HG02943 (cell line): ENCODE results near the gene CGGBP1.
"Not testable (repeated sequence)": the region's sequence is repeated elsewhere in the genome, so short reads cannot be mapped to it uniquely, and the experiment has no call there.

Experiments used
- ATAC-seq: cut with Tn5 transposase; IDR thresholded peaks from one replicate; pipeline ENCODE4 v1.9.1; 2021; ENCODE audit warnings: mild to moderate bottlenecking, low read depth, moderate library complexity; ENCODE audit not compliant: unreplicated experiment

CGGBP1 gene

GRCh38 chr3:88036221-88036620 lies 22.6 kb downstream of the CGGBP1 start:
- no peak for ATAC-seq

DNA sequence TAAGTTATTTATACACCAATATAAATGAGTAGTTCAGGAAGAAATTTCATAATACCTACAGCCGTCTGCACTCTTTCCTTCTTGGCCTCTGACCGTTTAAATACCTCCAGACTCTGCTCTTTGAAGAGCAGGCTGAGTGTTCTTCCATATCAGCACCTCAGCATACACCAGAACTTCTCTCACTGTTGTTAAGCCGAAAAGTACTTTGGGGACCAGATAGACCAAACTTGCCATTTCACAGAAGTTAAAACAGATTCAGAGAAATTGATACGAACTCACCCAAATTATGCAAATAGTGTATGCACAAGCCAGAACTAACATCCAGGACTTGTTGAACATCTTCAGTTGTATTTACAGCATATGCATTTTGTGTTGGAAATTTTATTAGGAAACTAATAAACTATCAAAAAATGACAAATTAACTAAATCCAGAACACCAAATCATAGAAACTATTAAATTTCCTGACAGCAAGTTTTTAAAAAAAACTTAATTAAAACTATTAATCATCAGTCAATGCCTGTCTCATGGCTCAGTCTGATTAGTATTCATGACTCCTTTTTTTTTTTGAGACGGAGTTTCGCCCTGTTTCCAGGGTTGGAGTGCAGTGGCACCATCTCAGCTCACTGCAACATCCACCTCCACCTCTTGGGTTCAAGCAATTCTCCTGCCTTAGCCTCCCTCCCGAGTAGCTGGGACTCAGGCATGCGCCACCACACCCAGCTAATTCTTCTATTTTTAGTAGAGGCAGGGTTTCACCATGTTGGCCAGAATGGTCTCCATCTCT lies 24.1 kb downstream of the CGGBP1 start:
- ATAC-seq = no peak

DNA sequence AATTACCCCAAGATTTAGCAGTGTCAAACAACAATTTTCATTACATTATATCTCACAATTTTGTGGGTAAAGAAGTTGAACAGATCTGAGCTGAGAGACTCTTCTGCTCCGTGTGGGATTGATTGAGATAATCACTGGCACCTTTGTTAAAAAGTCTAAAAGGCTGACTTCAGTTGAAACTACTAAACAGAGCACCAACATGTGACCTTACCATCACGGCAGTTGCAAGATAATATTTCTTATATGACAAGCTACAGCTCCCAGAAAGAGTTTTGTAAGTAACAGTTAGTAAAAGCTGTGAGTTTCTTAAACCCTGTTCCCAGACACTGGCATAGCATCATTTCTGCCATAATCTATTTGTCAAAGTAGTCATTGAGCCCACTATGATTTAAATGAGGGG lies 25.0 kb downstream of the CGGBP1 start:
- ATAC-seq = no peak

- no peak for ATAC-seq
Observed at GRCh38 chr3:88033079-88033478, 25.7 kb downstream of the CGGBP1 start.

- ATAC-seq = no peak
Observed at GRCh38 chr3:88032245-88032644, 26.6 kb downstream of the CGGBP1 start.

DNA sequence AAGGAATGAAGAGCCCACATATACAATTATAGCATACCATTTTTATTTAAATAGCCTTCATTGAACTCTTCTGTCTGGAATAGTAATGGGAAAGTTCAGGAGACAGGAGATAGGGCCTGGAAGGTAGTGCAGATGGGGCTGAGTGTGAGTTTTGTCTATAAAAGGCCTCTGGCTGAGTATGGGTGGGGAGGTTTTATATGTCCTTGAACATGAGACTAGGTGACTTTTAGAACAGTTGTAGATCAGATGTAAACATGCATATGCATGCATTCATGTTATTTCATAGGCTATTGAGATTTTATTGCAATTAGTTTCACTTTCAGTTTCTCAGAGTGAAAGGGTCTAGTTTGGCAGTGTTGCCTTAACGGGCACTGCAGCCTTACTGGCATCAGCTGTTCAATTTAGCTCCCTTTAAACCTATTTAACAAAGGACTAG lies 27.1 kb downstream of the CGGBP1 start:
- ATAC-seq = peak; percentile 86

- ATAC-seq = no peak
Observed at GRCh38 chr3:88030210-88030609, 28.6 kb downstream of the CGGBP1 start.

GRCh38 chr3:88028876-88029275 lies 29.9 kb downstream of the CGGBP1 start:
- no peak for ATAC-seq

DNA sequence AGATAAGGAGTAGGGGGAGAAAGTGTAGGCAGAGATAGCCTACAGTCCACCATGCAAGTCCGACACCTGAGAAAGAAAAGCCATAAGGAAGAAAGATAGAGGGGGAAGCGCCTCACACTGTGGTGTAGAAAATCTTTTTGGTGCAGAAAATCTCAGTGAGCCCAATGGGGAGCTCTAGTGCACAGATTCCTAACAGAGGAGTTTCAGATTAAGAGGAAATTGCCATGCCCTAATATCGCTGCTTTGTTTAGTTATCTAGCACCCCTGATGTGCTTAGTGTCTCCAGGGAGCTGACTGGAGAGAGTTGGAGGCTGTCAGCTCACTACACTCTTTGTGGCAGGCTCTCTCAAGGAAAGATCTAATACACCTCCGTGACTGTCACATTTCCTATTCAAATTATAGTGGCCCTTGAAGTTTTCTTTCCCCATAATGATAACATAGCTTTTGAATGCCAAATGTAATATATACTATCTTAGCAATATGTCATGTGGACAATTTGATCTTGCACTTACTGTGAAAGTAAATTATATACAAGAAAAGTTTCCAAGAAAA lies 33.7 kb downstream of the CGGBP1 start:
- no peak for ATAC-seq

DNA sequence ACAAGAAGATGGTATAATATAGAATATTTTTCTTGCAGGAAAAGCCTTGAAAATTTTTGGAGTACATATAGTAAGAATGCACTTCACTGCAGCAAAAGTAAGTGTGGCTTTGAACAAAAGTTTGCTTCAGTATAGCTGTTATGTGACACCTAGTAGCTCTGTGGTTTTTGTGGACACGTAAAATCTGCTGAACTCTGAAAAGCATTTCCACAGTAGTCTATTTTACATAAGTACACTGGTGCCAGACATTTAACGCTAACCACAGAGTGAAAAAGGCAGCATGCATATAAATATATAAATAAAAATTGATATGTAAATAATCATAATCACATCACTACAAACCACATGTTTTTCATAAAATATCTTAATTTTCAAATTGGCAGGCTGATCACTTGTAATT lies 39.8 kb downstream of the CGGBP1 start:
- peak; percentile 88 for ATAC-seq

DNA sequence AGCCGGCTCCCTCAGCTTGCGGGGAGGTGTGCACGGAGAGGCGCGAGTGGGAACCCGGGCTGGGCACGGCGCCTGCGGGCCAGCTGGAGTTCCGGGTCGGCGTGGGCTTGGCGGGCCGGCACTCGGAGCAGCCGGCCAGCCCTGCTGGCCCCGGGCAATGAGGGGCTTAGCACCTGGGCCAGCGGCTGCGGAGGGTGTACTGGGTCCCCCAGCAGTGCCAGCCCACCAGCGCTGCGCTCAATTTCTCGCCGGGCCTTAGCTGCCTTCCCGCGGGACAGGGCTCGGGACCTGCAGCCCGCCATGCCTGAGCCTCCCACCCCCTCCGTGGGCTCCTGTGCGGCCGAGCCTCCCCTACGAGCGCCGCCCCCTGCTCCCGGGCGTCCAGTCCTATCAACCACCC lies 43.1 kb downstream of the CGGBP1 start:
- ATAC-seq = not testable (repeated sequence)

DNA sequence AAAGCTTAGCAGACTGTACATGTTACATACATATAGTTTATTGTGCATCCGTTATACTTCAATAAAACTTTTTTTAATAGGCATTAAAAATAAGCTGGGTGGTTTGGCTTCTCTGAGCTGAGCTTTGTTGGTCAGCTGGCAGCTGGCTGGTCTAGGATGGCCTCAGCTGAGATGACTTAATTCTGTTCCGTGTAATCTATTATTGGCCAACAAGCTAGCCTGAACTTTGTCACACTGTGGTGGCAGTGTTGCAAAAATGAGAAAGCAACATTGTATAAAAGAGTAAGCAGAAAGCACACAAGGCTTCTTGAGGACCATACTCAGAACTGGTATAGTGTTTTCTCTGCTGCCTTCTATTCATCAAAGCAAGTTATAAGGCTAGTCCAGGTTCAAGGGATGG lies 45.2 kb downstream of the CGGBP1 start:
- no peak for ATAC-seq

DNA sequence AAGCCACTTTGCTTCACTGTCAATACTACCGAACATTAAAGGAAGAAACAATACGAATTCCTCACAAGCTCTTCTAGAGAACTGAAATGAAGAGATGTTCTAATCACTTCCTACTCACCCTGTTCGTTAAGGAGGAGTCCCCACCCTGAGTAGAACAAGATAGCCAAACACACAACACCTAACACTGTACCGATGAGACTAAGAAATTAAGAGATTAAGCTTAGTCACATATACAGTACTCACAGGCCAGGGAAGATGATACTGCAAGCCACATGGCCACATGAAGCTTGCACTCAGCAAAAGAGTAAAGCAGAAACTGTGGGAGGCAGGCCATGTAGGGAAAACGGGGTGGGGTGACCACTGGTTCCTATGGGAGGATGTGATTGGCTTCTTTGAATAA lies 48.0 kb downstream of the CGGBP1 start:
- ATAC-seq = no peak

GRCh38 chr3:88009066-88009465 lies 49.7 kb downstream of the CGGBP1 start:
- no peak for ATAC-seq

DNA sequence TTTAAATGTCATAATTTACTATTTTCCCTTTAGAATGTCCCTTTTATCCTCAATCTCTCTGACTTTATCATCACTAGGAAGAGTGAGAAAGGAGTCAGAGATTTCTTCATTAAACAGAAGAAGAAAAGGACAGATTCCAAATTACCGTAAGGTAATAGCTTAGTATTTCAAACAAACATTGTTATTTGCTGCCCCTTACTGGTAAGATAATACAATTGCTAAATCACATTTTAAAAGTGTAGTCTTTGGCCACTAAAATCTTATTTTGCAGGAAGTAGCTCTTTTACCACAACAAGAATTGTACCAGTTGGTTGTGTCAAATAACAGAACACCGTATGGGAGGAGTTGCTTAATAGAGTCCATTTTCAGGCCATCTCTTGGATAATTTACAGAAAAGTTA lies 53.7 kb downstream of the CGGBP1 start:
- ATAC-seq = no peak

- no peak for ATAC-seq
Observed at GRCh38 chr3:88003115-88003755, 55.6 kb downstream of the CGGBP1 start.

GRCh38 chr3:88002448-88002847 lies 56.4 kb downstream of the CGGBP1 start:
- ATAC-seq = no peak
